Hippocampal formation (tissue), 2 donors: ENCODE measurements around the gene HHAT.

Source experiments
- DNase-seq, 2 donors: peaks; one replicate each; lab custom pipeline; 2025; lab: John Stamatoyannopoulos, UW

HHAT gene

GRCh38 chr1:210600421-210601159, 271.9 kb downstream of the HHAT start:
- DNase-seq: peak in 1 of 2 donors; percentile 22

- DNase-seq: no peak
These were observed 274.4 kb downstream of the HHAT start for GRCh38 chr1:210603123-210603522.

GRCh38 chr1:210605099-210605498, 276.4 kb downstream of the HHAT start:
- no peak for DNase-seq

- no peak for DNase-seq
These were observed 278.7 kb downstream of the HHAT start for GRCh38 chr1:210607361-210607760.

- DNase-seq: no peak
These were observed 280.1 kb downstream of the HHAT start for GRCh38 chr1:210608767-210609166.

GRCh38 chr1:210616356-210616755, 287.7 kb downstream of the HHAT start:
- no peak for DNase-seq

GRCh38 chr1:210617293-210617692, 288.6 kb downstream of the HHAT start:
- DNase-seq: no peak

GRCh38 chr1:210618369-210618768, 289.7 kb downstream of the HHAT start:
- DNase-seq: no peak

GRCh38 chr1:210620867-210621488, 292.3 kb downstream of the HHAT start:
- DNase-seq: no peak

GRCh38 chr1:210621712-210622111, 293.0 kb downstream of the HHAT start:
- DNase-seq: no peak

GRCh38 chr1:210624722-210625121, 296.0 kb downstream of the HHAT start:
- peak; percentile 49 to 51 for DNase-seq

GRCh38 chr1:210625715-210626114, 297.0 kb downstream of the HHAT start:
- DNase-seq: no peak

- DNase-seq: no peak
These were observed 297.6 kb downstream of the HHAT start for GRCh38 chr1:210626341-210626740.

GRCh38 chr1:210627755-210628154, 299.1 kb downstream of the HHAT start:
- no peak for DNase-seq

GRCh38 chr1:210629276-210629675, 300.6 kb downstream of the HHAT start:
- DNase-seq: no peak

- DNase-seq: no peak
These were observed 302.7 kb downstream of the HHAT start for GRCh38 chr1:210631399-210631798.

GRCh38 chr1:210633140-210633539, 304.4 kb downstream of the HHAT start:
- DNase-seq: no peak

- DNase-seq: peak; percentile 48 to 72
These were observed 304.9 kb downstream of the HHAT start for GRCh38 chr1:210633636-210634035.

GRCh38 chr1:210635108-210635507, 306.4 kb downstream of the HHAT start:
- DNase-seq: no peak

GRCh38 chr1:210641582-210641981, 312.9 kb downstream of the HHAT start:
- DNase-seq: no peak

- no peak for DNase-seq
These were observed 317.0 kb downstream of the HHAT start for GRCh38 chr1:210645582-210646257.

- DNase-seq: no peak
These were observed 317.5 kb downstream of the HHAT start for GRCh38 chr1:210646258-210646616.
